ENCODE data around the gene FAM131A.

- TF ChIP-seq SIN3A (IDR thresholded peaks at IDR 0.05; ENCODE audit: borderline replicate concordance, insufficient read depth, low read length) (no peak), POLR2AphosphoS5 (IDR thresholded peaks at IDR 0.05; ENCODE audit: low read depth, low read length) (no peak), REST (IDR thresholded peaks at IDR 0.05; ENCODE audit: insufficient read depth in 1 of 2, low read depth in 2 of 2, low read length in 2 of 2) (no peak)
Measured at GRCh38 chr3:184305577-184305976, 31.8 kb upstream of the FAM131A start.
